Smooth muscle cell of the brain vasculature (primary cell): ENCODE data around the gene CAMK1D.
"Not testable (repeated sequence)": the region's sequence is repeated elsewhere in the genome, so short reads cannot be mapped to it uniquely, and the experiment has no call there.

Experiments used
- DNase-seq: peaks from one replicate; pipeline ENCODE4 v3.0.0-alpha.2; 2012; ENCODE audit warnings: low read depth, low spot score

Gene CAMK1D

GRCh38 chr10:12492016-12492415 is 142.7 kb downstream of the CAMK1D start:
- no peak for DNase-seq

GRCh38 chr10:12497046-12497445 is 147.7 kb downstream of the CAMK1D start:
- not testable (repeated sequence) for DNase-seq

- no peak for DNase-seq
Measured at GRCh38 chr10:12499076-12499986, 150.0 kb downstream of the CAMK1D start.

GRCh38 chr10:12500381-12501303 is 151.3 kb downstream of the CAMK1D start:
- no peak for DNase-seq

GRCh38 chr10:12501324-12501723 is 152.0 kb downstream of the CAMK1D start:
- no peak for DNase-seq

- no peak for DNase-seq
Measured at GRCh38 chr10:12501841-12502525, 152.6 kb downstream of the CAMK1D start.

GRCh38 chr10:12502526-12503274 is 153.4 kb downstream of the CAMK1D start:
- no peak for DNase-seq

- no peak for DNase-seq
Measured at GRCh38 chr10:12503311-12503710, 154.0 kb downstream of the CAMK1D start.

- DNase-seq = no peak
Measured at GRCh38 chr10:12504176-12504575, 154.8 kb downstream of the CAMK1D start.

GRCh38 chr10:12504628-12505027 is 155.3 kb downstream of the CAMK1D start:
- DNase-seq = no peak

GRCh38 chr10:12505683-12506082 is 156.3 kb downstream of the CAMK1D start:
- no peak for DNase-seq

- no peak for DNase-seq
Measured at GRCh38 chr10:12507165-12507850, 158.0 kb downstream of the CAMK1D start.

GRCh38 chr10:12508165-12508564 is 158.8 kb downstream of the CAMK1D start:
- DNase-seq = no peak

- DNase-seq = no peak
Measured at GRCh38 chr10:12509016-12509793, 159.9 kb downstream of the CAMK1D start.

GRCh38 chr10:12509794-12510100 is 160.4 kb downstream of the CAMK1D start:
- DNase-seq = no peak

- DNase-seq = no peak
Measured at GRCh38 chr10:12510501-12510941, 161.2 kb downstream of the CAMK1D start.

GRCh38 chr10:12510984-12511383 is 161.6 kb downstream of the CAMK1D start:
- no peak for DNase-seq

GRCh38 chr10:12511651-12512050 is 162.3 kb downstream of the CAMK1D start:
- DNase-seq = no peak

- no peak for DNase-seq
Measured at GRCh38 chr10:12512332-12513002, 163.1 kb downstream of the CAMK1D start.
